Cardiac muscle cell (in vitro differentiated cells and primary cell): ENCODE data around the gene PEAR1. TPM values are rescaled to one million over a fixed set of nuclear protein-coding genes. Genes with fewer than 3 reads are reported as not detected.

Experiments
- DNase-seq, 2 donors: peaks; one replicate each; pipeline versions ENCODE4 v3.0.0 to v3.0.0-alpha.2; 2010 to 2017; ENCODE audit warnings: low read depth in 1 of 2, low spot score in 1 of 2
- H3K27ac ChIP-seq: fragments of 200-600 bp; sonication (generic); 2 replicates; pipeline ENCODE4 v1.5.1; 2016
- H3K27me3 ChIP-seq: fragments of 200-600 bp; sonication (generic); 2 replicates; pipeline ENCODE4 v1.6.0; 2016; ENCODE audit warnings: control low read depth
- H3K36me3 ChIP-seq: fragments of 200-600 bp; sonication (generic); 2 replicates; pipeline ENCODE4 v1.5.1; 2016; ENCODE audit warnings: control low read depth
- H3K4me1 ChIP-seq: fragments of 200-600 bp; sonication (generic); 2 replicates; pipeline ENCODE4 v1.8.1; 2017; ENCODE audit warnings: low read depth, mild to moderate bottlenecking, mixed run types
- H3K4me3 ChIP-seq: fragments of 200-600 bp; sonication (generic); 2 replicates; pipeline ENCODE4 v1.5.1; 2016; ENCODE audit warnings: mild to moderate bottlenecking
- H3K9me3 ChIP-seq: fragments of 200-600 bp; sonication (generic); 2 replicates; pipeline ENCODE4 v1.5.1; 2017; ENCODE audit warnings: low read depth, mild to moderate bottlenecking, control low read depth
- CTCF ChIP-seq: IDR thresholded peaks from 2 replicates; pipeline ENCODE4 v1.5.1; 2012; ENCODE audit warnings: low read depth, mild to moderate bottlenecking, low read length
- polyA plus RNA-seq: library from polyadenylated mRNA; unstranded; fragments of >200 nt; fragmentation: Nextera tagmentation; extraction: Ambion mirVana; gene quantifications from 2 replicates; pipeline ENCODE4 v1.2.1, GENCODE V29; 2016
- total RNA-seq: library from RNA; depleted of rRNA; stranded (reverse); fragments of >200 nt; gene quantifications from 2 replicates; pipeline ENCODE4 v1.2.3, GENCODE V29; 2016

PEAR1 gene
- total and polyA plus RNA-seq, 2 experiments from 2014 or later: 0.57 to 1.1 TPM

GRCh38 chr1:156901966-156902915 is 8.7 kb downstream of the PEAR1 start:
- H3K4me1 ChIP-seq: no peaks in the 10 kb centered on the region
- no peak overlapping the region for H3K27ac ChIP-seq
- H3K27me3 ChIP-seq: no peaks in the 10 kb centered on the region
- no peak for DNase-seq
- no peak overlapping the region for H3K4me3 ChIP-seq
- H3K36me3 ChIP-seq: no peaks in the 10 kb centered on the region
- no peaks in the 10 kb centered on the region for H3K9me3 ChIP-seq
- no peak for TF ChIP-seq CTCF

GRCh38 chr1:156903328-156904091 is 10.0 kb downstream of the PEAR1 start:
- H3K4me1 ChIP-seq: no peaks in the 10 kb centered on the region
- no peaks in the 10 kb centered on the region for H3K9me3 ChIP-seq
- no peaks in the 10 kb centered on the region for H3K36me3 ChIP-seq
- H3K4me3 ChIP-seq: no peak overlapping the region
- DNase-seq: no peak
- H3K27me3 ChIP-seq: no peaks in the 10 kb centered on the region
- no peak overlapping the region for H3K27ac ChIP-seq
- TF ChIP-seq CTCF: no peak

- Histone ChIP-seq H3K27me3 (no peaks in the 10 kb centered on the region), H3K4me3 (no peak overlapping the region), H3K27ac (no peak overlapping the region), H3K36me3 (no peaks in the 10 kb centered on the region), H3K9me3 (no peaks in the 10 kb centered on the region), H3K4me1 (no peaks in the 10 kb centered on the region)
- no peak for DNase-seq
- no peak for TF ChIP-seq CTCF
These were observed 10.9 kb downstream of the PEAR1 start for GRCh38 chr1:156904187-156904959.

GRCh38 chr1:156905176-156905575 is 11.7 kb downstream of the PEAR1 start:
- TF ChIP-seq CTCF: no peak
- Histone ChIP-seq H3K9me3 (no peaks in the 10 kb centered on the region), H3K4me3 (no peak overlapping the region), H3K4me1 (no peaks in the 10 kb centered on the region), H3K36me3 (no peaks in the 10 kb centered on the region), H3K27me3 (no peaks in the 10 kb centered on the region), H3K27ac (no peak overlapping the region)
- DNase-seq: no peak

GRCh38 chr1:156905651-156906050 is 12.1 kb downstream of the PEAR1 start:
- H3K4me3 ChIP-seq: no peak overlapping the region
- no peak for TF ChIP-seq CTCF
- DNase-seq: no peak
- no peaks in the 10 kb centered on the region for H3K36me3 ChIP-seq
- no peak overlapping the region for H3K27ac ChIP-seq
- H3K4me1 ChIP-seq: no peaks in the 10 kb centered on the region
- H3K9me3 ChIP-seq: no peaks in the 10 kb centered on the region
- no peaks in the 10 kb centered on the region for H3K27me3 ChIP-seq
